Endothelial cell of umbilical vein (primary cell): ENCODE measurements around the gene MAN2B2.

Source experiments
- CTCF ChIP-seq, 2 donors: IDR thresholded peaks; 1 replicate in 1 of 2; 2 replicates in 1 of 2; pipeline ENCODE4 v1.5.1; 2011; ENCODE audit warnings: low read length in 2 of 2, mild to moderate bottlenecking in 2 of 2, moderate library complexity in 2 of 2, control low read depth in 1 of 2, inconsistent platforms in 1 of 2, low read depth in 1 of 2; ENCODE audit not compliant: insufficient read depth in 1 of 2; ENCODE audit errors: extremely low read depth in 1 of 2
- MYC ChIP-seq: IDR thresholded peaks from one replicate; pipeline ENCODE4 v1.6.1; 2011; ENCODE audit warnings: mild to moderate bottlenecking, low read depth, low read length
- POLR2A ChIP-seq: IDR thresholded peaks from 2 replicates; pipeline ENCODE4 v1.6.1; 2012; ENCODE audit warnings: low read depth, mild to moderate bottlenecking, control low read depth, low read length

GRCh38 chr4:6596948-6597347 lies 22.0 kb downstream of the MAN2B2 start:
- TF ChIP-seq POLR2A (no peak), CTCF (IDR thresholded peaks at IDR 0.05; ENCODE audit: extremely low read depth in 1 of 2, insufficient read depth in 1 of 2, low read depth in 1 of 2, low read length in 2 of 2) (no peak), MYC (no peak)
